ENCODE results near the gene TMEM132C. TPM values are rescaled to one million over a fixed set of nuclear protein-coding genes. Genes with fewer than 3 reads are reported as not detected.

The TMEM132C gene
- total and polyA plus RNA-seq, 2 experiments from 2014 or later, result 10.6 to 16.5 TPM

- Histone ChIP-seq H3K4me3 (no peak overlapping the region), H4K20me1 (ENCODE audit: insufficient read depth, poor library complexity, severe bottlenecking) (no peaks in the 10 kb centered on the region), H3K27me3 (no peaks in the 10 kb centered on the region), H3K9me3 (ENCODE audit: low read depth) (no peaks in the 10 kb centered on the region), H3K79me2 (no peaks in the 10 kb centered on the region), H3K27ac (no peak overlapping the region), H3K4me1 (ENCODE audit: insufficient read depth) (no peaks in the 10 kb centered on the region), H3K9me2 (replicated peaks; ENCODE audit: insufficient read depth) (no peaks in the 10 kb centered on the region), H3K4me2 (no peak overlapping the region), H2AFZ (no peak overlapping the region), H3K36me3 (replicated peaks; ENCODE audit: insufficient read depth, low read depth) (no peaks in the 10 kb centered on the region)
- no peak for DNase-seq (ENCODE audit: low spot score)
- 75% methylated on average over 6 of the region's 6 CpGs for WGBS (ENCODE audit: low lambda C conversion rate, missing lambda C conversion rate)
- TF ChIP-seq EZH2phosphoT487 (IDR thresholded peaks at IDR 0.05; ENCODE audit: low read depth, severe bottlenecking, unreplicated experiment) (no peak), EZH2 (IDR thresholded peaks at IDR 0.05; ENCODE audit: borderline replicate concordance) (no peak), CTCF (IDR thresholded peaks at IDR 0.05; ENCODE audit: poor library complexity) (no peak)
These were observed 31.1 kb upstream of the TMEM132C start for GRCh38 chr12:128235635-128236417.

GRCh38 chr12:128236525-128236924 lies 30.4 kb upstream of the TMEM132C start:
- TF ChIP-seq EZH2phosphoT487 (IDR thresholded peaks at IDR 0.05; ENCODE audit: low read depth, severe bottlenecking, unreplicated experiment) (no peak), EZH2 (IDR thresholded peaks at IDR 0.05; ENCODE audit: borderline replicate concordance) (no peak), CTCF (IDR thresholded peaks at IDR 0.05; ENCODE audit: poor library complexity) (no peak)
- Histone ChIP-seq H3K4me2 (no peak overlapping the region), H3K9me3 (ENCODE audit: low read depth) (no peaks in the 10 kb centered on the region), H3K9me2 (replicated peaks; ENCODE audit: insufficient read depth) (no peaks in the 10 kb centered on the region), H3K4me1 (ENCODE audit: insufficient read depth) (no peaks in the 10 kb centered on the region), H3K79me2 (no peaks in the 10 kb centered on the region), H2AFZ (no peak overlapping the region), H3K36me3 (replicated peaks; ENCODE audit: insufficient read depth, low read depth) (no peaks in the 10 kb centered on the region), H3K27ac (no peak overlapping the region), H3K4me3 (no peak overlapping the region), H4K20me1 (ENCODE audit: insufficient read depth, poor library complexity, severe bottlenecking) (no peaks in the 10 kb centered on the region), H3K27me3 (no peaks in the 10 kb centered on the region)
- 90% methylated on average over 1 of the region's 1 CpG for WGBS (ENCODE audit: low lambda C conversion rate, missing lambda C conversion rate)
- no peak for DNase-seq (ENCODE audit: low spot score)

- Histone ChIP-seq H2AFZ (no peak overlapping the region), H4K20me1 (ENCODE audit: insufficient read depth, poor library complexity, severe bottlenecking) (no peaks in the 10 kb centered on the region), H3K4me3 (no peak overlapping the region), H3K27ac (no peak overlapping the region), H3K4me2 (no peak overlapping the region), H3K9me2 (replicated peaks; ENCODE audit: insufficient read depth) (no peaks in the 10 kb centered on the region), H3K79me2 (no peaks in the 10 kb centered on the region), H3K36me3 (replicated peaks; ENCODE audit: insufficient read depth, low read depth) (no peaks in the 10 kb centered on the region), H3K4me1 (ENCODE audit: insufficient read depth) (no peaks in the 10 kb centered on the region), H3K9me3 (ENCODE audit: low read depth) (no peaks in the 10 kb centered on the region), H3K27me3 (no peaks in the 10 kb centered on the region)
- DNase-seq (ENCODE audit: low spot score), result no peak
- 60% methylated on average over 2 of the region's 2 CpGs for WGBS (ENCODE audit: low lambda C conversion rate, missing lambda C conversion rate)
- TF ChIP-seq CTCF (IDR thresholded peaks at IDR 0.05; ENCODE audit: poor library complexity) (no peak), EZH2 (IDR thresholded peaks at IDR 0.05; ENCODE audit: borderline replicate concordance) (no peak), EZH2phosphoT487 (IDR thresholded peaks at IDR 0.05; ENCODE audit: low read depth, severe bottlenecking, unreplicated experiment) (no peak)
These were observed 26.2 kb upstream of the TMEM132C start for GRCh38 chr12:128240745-128241144.
